SIG-M5 treated with dmso at 0.1 percent for 504 hours (cell line): Measurements from ENCODE around the gene PNPLA7.
"Not testable (repeated sequence)": the region's sequence is repeated elsewhere in the genome, so short reads cannot be mapped to it uniquely, and the experiment has no call there.

Experiments used
- DNase-seq: peaks from one replicate; lab custom pipeline; 2025; ENCODE audit not compliant: unreplicated experiment; lab: John Stamatoyannopoulos, UW

PNPLA7 gene

GRCh38 chr9:137516144-137516917 lies 33.9 kb downstream of the PNPLA7 start:
- no peak for DNase-seq

- DNase-seq, result no peak
Observed at GRCh38 chr9:137515338-137515724, 34.9 kb downstream of the PNPLA7 start.

GRCh38 chr9:137514691-137515337 lies 35.4 kb downstream of the PNPLA7 start:
- no peak for DNase-seq

- DNase-seq, result not testable (repeated sequence)
Observed at GRCh38 chr9:137513801-137514570, 36.2 kb downstream of the PNPLA7 start.

GRCh38 chr9:137513136-137513535 lies 37.1 kb downstream of the PNPLA7 start:
- not testable (repeated sequence) for DNase-seq

GRCh38 chr9:137511758-137512463 lies 38.3 kb downstream of the PNPLA7 start:
- DNase-seq, result no peak

GRCh38 chr9:137511126-137511525 lies 39.1 kb downstream of the PNPLA7 start:
- not testable (repeated sequence) for DNase-seq

- DNase-seq, result no peak
Observed at GRCh38 chr9:137509198-137509597, 41.0 kb downstream of the PNPLA7 start.

GRCh38 chr9:137506702-137507171 lies 43.5 kb downstream of the PNPLA7 start:
- no peak for DNase-seq

GRCh38 chr9:137506274-137506673 lies 43.9 kb downstream of the PNPLA7 start:
- DNase-seq, result no peak

GRCh38 chr9:137505421-137506140 lies 44.6 kb downstream of the PNPLA7 start:
- DNase-seq, result no peak

GRCh38 chr9:137504432-137504777 lies 45.8 kb downstream of the PNPLA7 start:
- no peak for DNase-seq

- peak; percentile 27 for DNase-seq
Observed at GRCh38 chr9:137502008-137502911, 47.9 kb downstream of the PNPLA7 start.

- no peak for DNase-seq
Observed at GRCh38 chr9:137501457-137501856, 48.7 kb downstream of the PNPLA7 start.

- DNase-seq, result no peak
Observed at GRCh38 chr9:137500666-137501397, 49.4 kb downstream of the PNPLA7 start.

- no peak for DNase-seq
Observed at GRCh38 chr9:137499858-137500661, 50.1 kb downstream of the PNPLA7 start.

- DNase-seq, result no peak
Observed at GRCh38 chr9:137499416-137499815, 50.8 kb downstream of the PNPLA7 start.

GRCh38 chr9:137498720-137499150 lies 51.5 kb downstream of the PNPLA7 start:
- no peak for DNase-seq
